HCT116 (cell line): ENCODE measurements around the gene PLSCR4.

Experiments
- EZH2 ChIP-seq: fragments of 200-600 bp; sonication (generic); IDR thresholded peaks from 2 replicates; pipeline ENCODE4 v1.6.1; 2017; ENCODE audit warnings: antibody characterized with exemption, mixed run types
- SP1 ChIP-seq: IDR thresholded peaks from 2 replicates; pipeline ENCODE4 v1.6.1; 2012; ENCODE audit warnings: low read depth
- TF ChIP-seq, protein P1 (sequence below), 3 experiments: fragments of 200-600 bp in 1 of 3; sonication (generic) in 1 of 3; IDR thresholded peaks in 2 of 3; conservative IDR thresholded peaks in 1 of 3; 2 replicates each; pipeline ENCODE4 v1.5.1; 2012 to 2017; ENCODE audit warnings: low read depth in 2 of 3, low read length in 2 of 3, antibody characterized with exemption in 1 of 3, borderline replicate concordance in 1 of 3, control low read depth in 1 of 3, mild to moderate bottlenecking in 1 of 3, mixed read lengths in 1 of 3, mixed run types in 1 of 3, moderate library complexity in 1 of 3; ENCODE audit not compliant: insufficient read depth in 1 of 3

DNA sequence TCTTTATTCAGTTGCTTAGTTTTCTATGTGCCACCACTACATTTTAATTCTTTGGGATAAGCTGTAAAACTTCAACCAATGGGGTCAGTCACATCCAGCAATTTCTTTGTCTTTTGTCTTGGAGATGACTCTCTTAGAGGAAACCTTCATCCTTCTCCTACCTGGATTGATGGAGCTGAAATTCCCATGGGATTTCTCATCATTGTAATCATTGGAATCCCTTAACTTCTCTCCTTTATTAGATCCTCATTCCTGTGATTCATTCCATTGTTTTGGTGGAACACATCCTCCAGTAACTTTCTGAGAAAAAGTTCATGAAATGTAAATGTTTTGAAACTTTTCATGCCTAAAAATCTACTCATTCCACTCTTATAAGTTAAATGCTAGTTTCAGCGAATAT lies 80.3 kb downstream of the PLSCR4 start:
- TF ChIP-seq EZH2: no peak
- TF ChIP-seq, protein P1, sequence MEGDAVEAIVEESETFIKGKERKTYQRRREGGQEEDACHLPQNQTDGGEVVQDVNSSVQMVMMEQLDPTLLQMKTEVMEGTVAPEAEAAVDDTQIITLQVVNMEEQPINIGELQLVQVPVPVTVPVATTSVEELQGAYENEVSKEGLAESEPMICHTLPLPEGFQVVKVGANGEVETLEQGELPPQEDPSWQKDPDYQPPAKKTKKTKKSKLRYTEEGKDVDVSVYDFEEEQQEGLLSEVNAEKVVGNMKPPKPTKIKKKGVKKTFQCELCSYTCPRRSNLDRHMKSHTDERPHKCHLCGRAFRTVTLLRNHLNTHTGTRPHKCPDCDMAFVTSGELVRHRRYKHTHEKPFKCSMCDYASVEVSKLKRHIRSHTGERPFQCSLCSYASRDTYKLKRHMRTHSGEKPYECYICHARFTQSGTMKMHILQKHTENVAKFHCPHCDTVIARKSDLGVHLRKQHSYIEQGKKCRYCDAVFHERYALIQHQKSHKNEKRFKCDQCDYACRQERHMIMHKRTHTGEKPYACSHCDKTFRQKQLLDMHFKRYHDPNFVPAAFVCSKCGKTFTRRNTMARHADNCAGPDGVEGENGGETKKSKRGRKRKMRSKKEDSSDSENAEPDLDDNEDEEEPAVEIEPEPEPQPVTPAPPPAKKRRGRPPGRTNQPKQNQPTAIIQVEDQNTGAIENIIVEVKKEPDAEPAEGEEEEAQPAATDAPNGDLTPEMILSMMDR (IDR thresholded peaks at IDR 0.05 in 2 of 3, conservative IDR thresholded peaks at IDR 0.05 in 1 of 3; ENCODE audit: borderline replicate concordance in 1 of 3, insufficient read depth in 1 of 3, low read depth in 2 of 3, low read length in 2 of 3): no peak
- TF ChIP-seq SP1: no peak
